Measurements from ENCODE around the gene JMJD1C. TPM values are rescaled to one million over a fixed set of nuclear protein-coding genes. Genes with fewer than 3 reads are reported as not detected.

JMJD1C gene
- total RNA-seq, 1 donor from 2014 or later: 61.4 TPM

DNA sequence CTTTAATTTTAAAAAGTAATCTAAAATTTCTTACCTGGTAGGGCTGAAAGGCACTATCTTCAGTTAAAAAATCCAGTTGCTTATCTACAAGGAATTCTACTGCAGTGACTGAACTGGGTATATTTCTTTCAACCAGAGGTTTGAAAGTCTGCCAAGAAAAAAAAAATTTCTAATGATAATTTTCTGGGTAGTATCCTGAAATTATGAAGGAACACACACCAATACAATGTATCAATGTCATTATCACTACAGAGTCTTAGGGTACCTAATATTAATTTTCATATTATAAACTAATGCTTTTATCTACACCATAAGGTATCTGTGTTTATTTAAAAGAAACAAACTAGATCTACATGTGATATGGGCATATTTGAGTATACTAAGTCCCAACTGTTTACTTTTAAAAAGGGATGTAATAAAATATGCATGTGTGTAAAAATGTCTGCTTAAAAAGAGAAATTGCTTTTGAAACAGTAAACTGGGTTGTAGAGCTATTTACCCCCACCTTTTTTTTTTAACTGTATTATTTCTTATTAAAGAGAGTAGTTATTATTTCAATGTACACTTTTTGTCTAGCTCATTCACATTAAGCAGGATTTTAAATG lies 201.1 kb downstream of the JMJD1C start:
- intact Hi-C loops (cut with micrococcal nuclease): loop anchor here (1.0 to 10.0 kb wide), 7 partner anchors 37 to 1362 kb away; partner anchors contain the start of gene ARID5B

DNA sequence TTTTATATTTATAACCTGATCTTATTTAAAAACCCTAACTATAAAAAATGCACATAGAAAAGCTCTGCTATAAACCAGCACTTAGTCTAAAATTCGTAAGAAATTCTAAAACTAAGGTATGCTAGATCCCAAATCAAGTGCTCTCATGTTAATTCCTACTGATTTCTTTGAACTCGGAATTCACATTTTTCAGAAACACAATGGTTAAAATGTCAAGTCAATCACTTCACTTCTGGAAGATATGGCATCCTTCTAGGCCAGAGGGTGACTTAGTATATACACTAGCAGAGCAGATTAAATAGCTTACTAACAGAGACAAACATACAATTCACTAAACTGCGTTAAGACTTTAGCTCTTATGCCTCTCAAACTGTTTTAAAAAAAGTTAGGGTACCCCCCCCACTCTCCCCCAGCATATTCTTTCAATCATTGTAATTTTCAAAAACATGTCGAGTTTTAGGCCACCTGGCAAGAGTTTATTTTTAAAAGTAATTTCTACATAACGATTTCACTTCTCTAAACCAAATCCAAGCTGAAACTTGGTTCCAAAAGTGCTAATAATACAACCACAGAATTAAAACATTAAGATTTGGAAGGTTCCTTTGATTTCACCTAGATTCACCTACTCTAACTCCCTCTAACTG lies 203.2 kb downstream of the JMJD1C start:
- intact Hi-C loops (cut with micrococcal nuclease): loop anchor here (1.0 to 10.0 kb wide), 2 partner anchors 20 to 628 kb away; no protein-coding TSS in a partner anchor

DNA sequence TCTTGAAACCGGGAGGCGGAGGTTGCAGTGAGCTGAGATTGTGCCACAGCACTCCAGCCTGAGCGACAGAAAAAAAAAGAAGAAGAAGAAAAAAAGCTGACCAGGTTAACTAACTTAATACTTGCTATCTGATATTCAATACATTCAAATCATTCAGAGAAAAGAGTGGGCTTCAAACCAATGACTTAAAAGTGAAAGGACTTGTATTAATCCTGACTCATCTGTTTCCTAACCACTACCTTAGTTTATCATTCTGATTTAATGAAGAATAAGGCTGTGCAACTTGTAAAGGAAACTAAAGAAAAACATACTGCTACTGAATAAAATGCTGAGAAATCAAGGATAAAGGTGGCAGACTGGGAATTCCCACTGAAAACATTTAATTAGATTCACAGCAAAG lies 204.3 kb downstream of the JMJD1C start:
- intact Hi-C loops (cut with micrococcal nuclease): loop anchor here (10.0 kb wide), 1 partner anchor 627 kb away; no protein-coding TSS in a partner anchor

DNA sequence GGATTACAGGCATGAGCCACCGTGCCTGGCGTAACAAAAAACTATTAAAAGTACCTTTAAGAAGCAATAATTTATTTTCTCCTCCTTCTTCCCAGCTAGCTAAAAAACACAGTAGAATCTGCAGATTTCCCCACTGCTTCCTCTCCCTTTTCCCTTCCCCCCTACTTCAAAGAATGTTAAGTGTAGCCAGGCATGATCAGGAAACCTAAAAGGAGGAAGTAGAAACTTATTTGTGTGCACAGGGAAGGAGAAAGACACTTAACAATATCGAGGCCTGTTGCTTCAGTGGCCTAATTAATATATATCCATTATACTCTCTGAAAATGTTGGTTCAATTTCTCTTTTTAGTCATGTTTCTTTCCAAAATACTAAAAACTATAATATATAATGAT lies 204.9 kb downstream of the JMJD1C start:
- intact Hi-C loops (cut with micrococcal nuclease): loop anchor here (10.0 kb wide), 1 partner anchor 626 kb away; no protein-coding TSS in a partner anchor

DNA sequence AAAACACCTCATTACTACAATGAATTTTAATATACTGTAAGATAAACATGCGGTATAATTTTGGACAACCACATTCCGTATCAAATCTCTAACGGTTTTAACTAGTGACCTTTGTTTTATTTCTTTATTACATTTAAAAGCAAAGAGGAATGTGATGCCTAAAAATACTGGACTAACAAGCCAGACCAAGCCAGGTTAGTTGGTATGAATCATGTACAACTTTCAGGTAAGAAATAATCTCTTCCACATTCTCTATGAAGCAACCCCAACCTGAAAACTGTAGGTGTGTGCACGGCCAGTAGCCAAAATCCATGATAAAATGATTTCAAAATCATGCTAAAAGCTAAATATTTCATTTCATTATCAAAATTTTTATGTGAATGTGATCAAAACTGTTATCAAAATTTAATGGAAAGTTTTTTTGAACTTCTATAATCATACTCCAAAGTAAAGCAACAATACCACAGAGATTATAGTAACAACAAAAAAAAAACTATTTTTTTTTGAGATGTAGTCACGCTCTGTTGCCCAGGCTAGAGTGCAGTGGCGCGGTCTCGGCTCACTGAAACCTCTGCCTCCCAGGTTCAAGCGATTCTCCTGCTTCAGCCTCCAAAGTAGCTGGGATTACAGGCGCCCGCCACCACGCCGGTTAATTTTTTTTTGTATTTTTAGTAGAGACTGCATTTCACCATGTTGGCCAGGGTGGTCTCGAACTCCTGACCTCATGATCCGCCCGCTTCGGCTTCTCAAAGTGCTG lies 205.5 kb downstream of the JMJD1C start:
- intact Hi-C loops (cut with micrococcal nuclease): loop anchor here (10.0 kb wide), 1 partner anchor 625 kb away; no protein-coding TSS in a partner anchor

DNA sequence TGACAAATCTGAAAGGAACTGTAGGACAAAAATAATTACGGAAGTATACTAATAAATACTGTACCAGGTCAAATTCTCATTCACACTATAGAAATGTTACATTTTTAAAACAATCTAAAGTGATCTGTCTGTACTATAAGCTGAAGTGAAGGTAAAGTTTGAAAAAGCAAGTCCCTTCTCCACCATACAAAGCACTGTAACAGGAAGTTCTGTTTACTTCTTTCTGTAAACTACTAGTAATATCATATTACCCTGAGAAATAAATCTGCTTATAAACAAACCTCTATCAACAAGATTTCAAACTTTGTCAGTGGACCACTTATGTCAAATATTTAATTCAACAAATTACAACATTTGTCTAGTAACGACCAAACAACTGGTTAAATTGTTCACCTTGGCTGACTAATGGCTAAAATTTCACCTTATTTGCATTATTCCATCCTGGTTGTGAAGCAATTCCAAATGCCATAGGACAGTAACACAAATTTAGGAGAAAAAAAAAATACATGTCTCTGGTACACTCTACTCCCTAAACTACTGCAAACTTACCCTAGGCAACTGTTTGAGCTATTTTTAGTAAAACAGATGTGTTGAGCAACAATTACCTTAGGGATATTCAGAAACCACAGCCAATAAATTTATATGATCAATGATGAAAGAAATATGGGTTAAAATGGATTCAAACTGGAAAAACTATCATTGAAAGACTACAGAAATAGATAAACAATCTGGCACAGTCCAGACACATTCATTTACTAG lies 206.7 kb downstream of the JMJD1C start:
- intact Hi-C loops (cut with micrococcal nuclease): no loop called here

DNA sequence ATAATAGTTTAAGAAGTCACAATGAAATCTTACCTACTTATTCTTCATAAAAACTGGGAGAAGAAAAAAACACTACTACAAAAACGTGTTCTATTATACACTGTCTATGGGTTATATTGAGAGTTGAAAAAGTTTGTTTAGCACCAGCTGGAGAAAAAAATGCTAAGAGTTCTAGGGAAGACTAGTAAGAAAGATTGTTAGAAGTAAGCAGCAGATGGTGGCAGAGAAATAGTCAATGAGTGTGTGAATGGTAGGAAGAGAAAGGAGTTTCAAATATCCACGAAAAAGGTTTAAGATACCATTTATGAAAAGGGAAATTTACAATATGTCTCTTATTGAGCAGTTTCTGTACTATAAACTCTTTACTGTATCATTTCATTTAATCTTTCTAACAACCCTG lies 208.0 kb downstream of the JMJD1C start:
- intact Hi-C loops (cut with micrococcal nuclease): no loop called here

DNA sequence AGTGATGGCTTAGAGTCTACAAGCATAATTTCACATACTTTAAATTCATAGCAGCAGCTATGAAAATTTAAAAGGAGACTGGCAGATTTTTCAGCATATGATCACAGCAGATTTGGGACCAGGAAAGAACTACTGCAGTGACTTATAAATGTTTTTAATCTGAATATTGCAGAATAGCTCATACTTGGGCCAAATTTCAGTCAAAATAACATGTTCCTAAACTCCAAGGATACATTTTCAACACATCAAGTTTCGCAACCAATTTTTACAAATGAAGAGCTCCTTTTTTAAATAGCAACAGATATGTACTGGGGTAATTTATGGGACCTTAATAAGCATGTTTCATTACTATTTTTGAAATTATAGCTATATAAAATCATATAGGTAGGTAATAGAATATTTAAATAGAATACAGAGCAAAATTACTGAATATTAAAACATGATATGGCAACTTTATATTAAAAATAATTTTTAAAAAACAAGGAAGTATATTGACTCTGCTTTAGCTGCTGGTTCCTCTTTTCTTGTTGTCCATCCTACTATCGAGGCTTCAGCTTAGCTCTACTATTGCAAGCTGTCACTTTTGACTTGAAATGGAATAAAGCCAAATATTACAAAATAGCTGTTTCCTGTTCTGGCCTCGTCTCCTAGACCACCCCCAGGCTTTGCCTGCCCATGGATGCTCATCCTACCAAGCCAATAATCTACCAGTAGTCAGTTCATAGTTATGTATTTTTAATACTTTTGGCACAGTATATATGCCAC lies 209.6 kb downstream of the JMJD1C start:
- intact Hi-C loops (cut with micrococcal nuclease): no loop called here

DNA sequence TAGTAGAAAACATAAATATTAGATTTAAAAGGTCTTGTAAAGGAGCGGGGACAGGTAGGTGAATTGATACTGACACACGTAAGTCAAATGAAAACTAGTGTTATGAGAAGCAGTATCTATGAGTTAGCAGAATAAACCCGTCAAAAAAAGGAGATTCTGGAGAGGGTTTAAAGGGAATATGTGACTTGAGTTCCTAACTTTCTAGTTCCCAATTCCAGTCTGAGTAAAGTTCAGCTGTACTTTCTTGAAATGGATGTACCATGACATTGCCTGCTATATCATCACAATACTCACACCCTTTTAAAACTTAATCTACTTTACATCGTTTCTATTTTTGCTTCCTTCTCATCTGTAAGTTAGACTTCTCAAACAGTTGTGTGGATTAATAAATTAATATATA lies 210.5 kb downstream of the JMJD1C start:
- intact Hi-C loops (cut with micrococcal nuclease): loop anchor here (2.0 kb wide), 1 partner anchor 15 kb away; no protein-coding TSS in a partner anchor

DNA sequence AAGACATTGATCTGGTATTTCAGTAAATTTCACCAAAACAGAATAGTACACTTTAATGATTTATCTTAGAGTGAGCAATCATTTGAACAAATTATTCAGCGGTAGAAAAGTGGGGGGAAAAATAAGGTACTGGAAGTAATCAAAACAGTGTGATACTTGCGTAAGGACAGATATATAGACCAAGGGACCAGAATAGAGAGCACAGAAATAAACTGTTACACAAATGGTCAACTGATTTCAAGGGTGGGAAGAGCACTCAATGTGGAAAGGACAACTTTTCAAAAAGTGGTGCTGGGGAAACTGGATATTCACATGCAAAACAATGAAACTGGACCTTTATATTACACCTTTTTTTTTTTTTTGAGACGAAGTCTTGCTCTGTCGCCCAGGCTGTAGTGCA lies 212.7 kb downstream of the JMJD1C start:
- intact Hi-C loops (cut with micrococcal nuclease): no loop called here

DNA sequence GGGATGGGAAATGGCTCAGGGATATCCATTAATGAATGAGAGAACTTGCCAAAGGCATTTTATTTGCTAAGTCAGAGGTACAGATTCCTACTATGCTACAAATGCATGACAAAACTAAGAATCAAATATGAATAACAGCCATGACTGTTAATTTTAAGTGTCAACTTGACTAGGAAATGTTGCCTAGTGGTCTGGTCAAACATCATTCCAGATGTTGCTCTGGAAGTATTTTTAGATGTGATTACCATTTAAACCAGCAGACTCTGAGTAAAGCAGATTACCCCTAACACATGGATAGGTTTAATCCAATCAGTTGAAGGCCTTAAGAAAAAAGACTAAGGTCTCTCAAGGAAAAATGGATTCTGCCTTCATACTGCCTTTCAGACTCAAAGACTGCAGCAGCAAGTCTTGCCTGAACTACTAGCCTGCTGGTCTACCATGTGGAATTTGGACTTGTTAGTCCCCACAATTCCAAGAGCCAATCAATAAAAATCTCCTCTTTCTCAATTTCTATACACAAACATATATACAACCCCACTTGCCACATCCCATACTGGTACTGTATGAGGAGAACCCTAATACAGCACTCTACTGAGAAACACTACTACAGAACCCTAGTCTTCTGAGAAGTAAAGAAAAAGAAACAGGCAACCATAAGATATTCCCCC lies 213.5 kb downstream of the JMJD1C start:
- intact Hi-C loops (cut with micrococcal nuclease): loop anchor here (1.0 kb wide), 1 partner anchor 16 kb away; no protein-coding TSS in a partner anchor

DNA sequence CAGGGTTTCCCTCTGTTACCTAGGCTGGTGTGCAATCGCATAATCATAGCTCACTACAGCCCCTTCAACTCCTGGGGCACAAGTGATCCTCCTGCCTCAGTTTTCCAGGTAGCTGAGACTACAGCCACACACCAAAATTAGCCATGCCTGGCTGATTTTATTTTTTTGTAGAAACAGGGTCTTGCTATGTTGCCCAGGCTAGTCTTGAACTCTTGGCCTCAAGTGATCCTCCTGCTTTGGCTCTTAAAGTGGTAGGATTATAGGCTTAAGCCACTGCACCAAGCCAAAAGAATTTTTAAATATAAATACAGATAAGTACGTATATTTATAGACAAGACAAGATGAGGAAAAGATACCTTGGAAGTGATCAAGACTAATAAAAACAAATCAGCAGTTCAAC lies 215.7 kb downstream of the JMJD1C start:
- intact Hi-C loops (cut with micrococcal nuclease): no loop called here

DNA sequence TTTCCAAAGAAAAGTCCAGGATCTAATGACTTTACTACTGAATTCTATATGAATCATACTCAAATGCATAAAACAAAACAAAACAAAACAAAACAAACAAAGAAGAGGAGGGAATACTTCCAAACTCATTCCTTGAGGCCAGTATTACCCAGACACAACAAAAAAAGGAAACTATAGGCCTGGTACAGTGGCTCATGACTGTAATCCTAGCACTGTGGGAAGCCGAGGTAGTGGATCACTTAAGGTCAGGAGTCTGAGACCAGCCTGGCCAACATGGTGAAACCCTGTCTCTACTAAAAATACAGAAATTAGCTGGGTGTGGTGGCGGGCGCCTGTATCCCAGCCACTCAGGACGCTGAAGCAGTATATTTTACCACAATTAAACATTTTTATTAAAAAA lies 218.0 kb downstream of the JMJD1C start:
- intact Hi-C loops (cut with micrococcal nuclease): no loop called here

DNA sequence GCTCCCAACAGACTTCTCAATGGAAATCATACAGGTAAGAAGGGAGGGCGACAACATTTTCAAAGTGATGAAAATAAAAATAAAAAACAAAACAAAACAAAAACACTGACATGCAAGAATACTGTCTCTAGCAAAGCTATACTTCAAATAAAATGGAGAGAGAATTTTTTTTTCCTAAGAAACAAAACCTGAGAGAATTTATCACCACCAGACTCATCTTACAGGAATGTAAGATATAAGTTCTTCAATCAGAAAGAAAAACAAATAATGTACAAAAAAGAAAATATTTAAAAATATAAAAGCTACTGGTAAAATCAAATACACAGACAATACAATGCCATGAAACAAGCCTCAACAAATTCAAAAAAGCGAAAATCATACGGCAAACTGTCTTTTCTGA lies 219.4 kb downstream of the JMJD1C start:
- intact Hi-C loops (cut with micrococcal nuclease): no loop called here

DNA sequence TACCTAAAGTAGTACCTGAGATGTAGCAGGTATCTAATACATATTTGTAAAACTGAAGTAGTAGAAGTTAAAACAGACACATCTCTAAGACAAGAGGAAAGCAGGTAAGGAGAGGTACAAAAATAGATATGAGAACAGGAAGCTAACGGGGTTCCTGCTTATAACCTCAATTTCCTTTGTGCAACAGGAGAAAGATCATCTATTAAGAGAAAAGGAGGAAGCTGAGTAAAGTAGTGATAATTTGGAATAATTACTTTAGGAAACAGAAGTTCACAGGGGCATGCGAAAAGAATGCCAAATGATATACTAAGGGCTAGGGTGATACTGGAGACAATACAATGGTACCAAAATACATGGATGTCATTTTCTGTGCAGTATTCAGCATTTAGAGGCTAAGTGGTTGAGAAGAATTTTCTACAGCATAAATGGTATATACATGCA lies 223.9 kb downstream of the JMJD1C start:
- intact Hi-C loops (cut with micrococcal nuclease): loop anchor here (1.0 to 2.0 kb wide), 3 partner anchors 9 to 21 kb away; no protein-coding TSS in a partner anchor

DNA sequence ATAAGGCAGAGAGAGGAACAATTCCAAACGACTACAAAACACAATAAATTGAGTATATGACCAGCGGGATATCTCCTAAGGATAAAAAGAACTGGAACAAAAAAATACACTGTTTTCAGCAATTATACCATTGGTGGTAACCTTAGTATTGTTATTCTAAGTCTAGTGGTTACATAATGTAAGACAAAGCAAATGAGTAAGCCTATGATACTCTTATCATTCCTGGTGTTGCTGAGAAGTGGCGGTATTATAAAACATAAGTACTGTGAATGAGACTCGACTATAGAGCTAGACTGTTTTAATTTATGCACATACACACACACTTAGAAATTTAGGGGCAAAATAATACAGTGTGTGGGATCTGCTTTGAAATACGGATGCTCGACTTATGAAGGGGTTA lies 225.0 kb downstream of the JMJD1C start:
- intact Hi-C loops (cut with micrococcal nuclease): loop anchor here (2.0 kb wide), 1 partner anchor 14 kb away; no protein-coding TSS in a partner anchor

DNA sequence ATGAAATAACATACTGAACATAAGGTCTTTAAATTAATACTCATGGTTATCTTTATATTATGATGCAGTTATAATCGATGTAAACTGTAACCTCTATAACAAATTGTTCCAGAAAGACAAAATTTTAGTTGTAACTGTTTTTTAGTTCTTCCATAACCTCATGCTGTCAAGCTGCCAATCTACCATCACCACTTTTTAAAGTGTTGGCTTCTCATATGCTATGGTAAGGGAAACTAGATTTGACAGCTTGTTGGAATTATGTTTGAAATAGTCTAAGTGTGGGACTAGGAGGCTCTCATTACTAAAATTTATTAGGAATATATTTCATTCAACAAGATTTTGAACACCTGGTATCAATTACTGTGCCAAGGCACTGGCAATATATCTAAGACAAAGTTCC lies 227.3 kb downstream of the JMJD1C start:
- intact Hi-C loops (cut with micrococcal nuclease): no loop called here

DNA sequence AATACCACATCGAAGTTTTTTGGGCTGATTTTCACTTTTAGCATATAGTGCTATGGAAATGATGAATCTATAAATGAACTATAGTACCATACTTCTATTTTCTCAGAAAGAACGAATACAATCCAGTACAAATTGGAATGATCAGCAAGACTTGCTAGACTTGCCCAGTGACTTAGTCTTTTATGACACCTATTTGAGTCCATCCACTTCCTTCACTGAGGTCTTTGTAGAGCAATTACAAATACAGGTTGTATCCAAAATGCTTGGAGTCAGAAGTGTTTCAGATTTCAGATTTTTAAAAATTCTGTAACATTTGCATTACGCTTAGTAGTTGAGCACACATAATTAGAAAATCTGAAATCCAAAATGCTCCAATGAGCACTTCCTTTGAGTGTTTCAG lies 228.4 kb downstream of the JMJD1C start:
- intact Hi-C loops (cut with micrococcal nuclease): no loop called here

DNA sequence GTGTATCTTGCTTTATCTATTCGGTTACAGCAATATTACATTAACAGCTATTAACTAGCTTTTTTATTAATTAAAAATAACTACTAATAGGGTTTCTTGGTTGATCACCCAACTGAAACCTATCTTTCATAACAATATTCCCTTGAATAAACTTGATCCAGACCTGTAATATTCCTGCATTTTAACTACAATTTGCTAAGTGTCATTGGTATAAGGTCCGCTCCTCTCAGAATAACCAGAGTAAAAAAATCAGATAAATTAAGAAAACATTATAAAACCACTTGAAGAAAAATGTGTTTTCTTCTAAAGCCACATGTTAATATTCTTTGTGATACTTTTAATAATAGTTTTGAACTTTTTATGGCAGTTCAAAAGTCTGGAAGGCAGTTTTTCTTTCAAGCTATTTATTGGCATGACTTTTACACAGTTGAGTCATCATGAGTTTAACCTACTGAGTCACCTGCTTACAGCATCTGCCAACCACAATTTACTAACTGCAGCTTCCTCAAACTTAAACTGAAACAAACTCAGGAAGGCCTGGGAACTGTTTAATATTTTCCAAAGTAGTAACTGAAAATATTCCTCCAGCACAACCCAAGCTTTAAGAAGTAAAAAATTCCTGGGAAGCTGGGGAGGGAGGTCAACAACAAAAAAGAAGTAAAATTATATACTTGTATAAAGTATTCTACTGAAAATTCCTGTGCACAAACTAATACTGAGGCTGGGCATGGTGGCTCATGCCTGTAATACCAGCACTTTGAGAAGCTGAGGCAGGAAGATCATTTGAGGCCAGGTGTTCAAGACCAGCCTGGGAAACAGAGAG lies 229.5 kb downstream of the JMJD1C start:
- intact Hi-C loops (cut with micrococcal nuclease): loop anchor here (1.0 kb wide), 4 partner anchors 9 to 33 kb away; no protein-coding TSS in a partner anchor

Data from T-helper 1 cell treated with Interleukin-12 subunit alpha and Interleukin-12 subunit beta and Interleukin-4 antibody, amounts not matched to agents 30 ng/mL and 1 ng/mL, for 36 hours (primary cell).